Stimulated activated CD8-positive, alpha-beta memory T cell treated with anti-CD3 and anti-CD28 coated beads, Interleukin-7, amount 100 ng/mL, for 1 hour (primary cell): ENCODE data around the gene CCRL2.
"Not testable (repeated sequence)": the region's sequence is repeated elsewhere in the genome, so short reads cannot be mapped to it uniquely, and the experiment has no call there.

Experiments used
- DNase-seq, 2 donors: peaks; one replicate each; pipeline ENCODE4 v3.0.0-alpha.2; 2020; ENCODE audit warnings: low read depth in 2 of 2

Gene CCRL2

DNA sequence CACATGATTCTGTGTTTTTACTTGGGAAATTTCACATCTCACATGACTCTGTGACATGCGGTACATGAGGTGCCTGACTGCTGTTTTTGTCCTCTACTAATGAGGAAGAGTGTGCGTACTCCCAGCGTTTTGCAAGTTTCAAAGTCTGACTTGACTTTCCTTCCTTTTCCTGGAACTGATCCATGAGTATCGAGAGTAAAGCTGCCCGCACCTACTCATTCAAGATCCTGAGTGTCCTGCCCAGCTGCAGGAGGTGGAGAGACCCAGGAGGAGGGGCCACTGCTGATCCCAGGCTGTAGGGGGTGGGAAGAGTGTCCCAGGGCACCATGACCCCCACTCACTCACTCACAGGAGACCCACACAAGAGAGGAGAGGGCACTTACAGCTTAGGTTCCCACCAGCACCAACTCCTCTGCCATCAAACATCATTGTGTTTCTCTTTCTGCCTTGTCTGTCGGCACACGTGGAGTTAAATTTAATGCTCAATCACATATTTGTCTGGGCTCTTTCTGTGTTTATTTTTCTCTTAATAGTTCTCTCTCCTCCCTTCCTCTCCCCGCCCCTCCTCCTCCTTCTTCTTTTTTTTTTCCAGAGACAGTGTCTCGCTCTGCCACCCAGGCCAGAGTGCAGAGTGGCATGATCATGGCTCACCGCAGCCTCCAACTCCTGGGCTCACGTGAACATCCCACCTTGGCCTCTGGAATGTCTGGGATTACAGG lies 1.6 kb upstream of the CCRL2 start:
- DNase-seq: no peak

DNA sequence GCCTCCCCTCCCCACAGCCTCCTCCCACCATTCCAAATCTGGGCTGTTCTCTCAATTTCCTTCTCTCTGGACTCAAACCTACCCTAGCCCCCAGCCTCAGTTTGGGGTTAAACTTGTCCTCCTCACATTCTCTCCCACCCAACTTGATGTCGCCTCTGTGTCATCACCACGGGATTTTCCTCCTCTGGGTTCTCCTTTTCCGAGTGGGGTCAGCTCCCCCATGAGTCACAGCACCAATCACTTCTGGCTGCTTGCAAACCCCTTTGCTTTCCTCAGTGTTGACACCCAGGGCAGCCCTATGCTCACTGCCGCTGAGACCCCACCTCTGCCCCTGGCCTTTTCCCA lies 644 bp upstream of the CCRL2 start:
- DNase-seq: no peak

DNA sequence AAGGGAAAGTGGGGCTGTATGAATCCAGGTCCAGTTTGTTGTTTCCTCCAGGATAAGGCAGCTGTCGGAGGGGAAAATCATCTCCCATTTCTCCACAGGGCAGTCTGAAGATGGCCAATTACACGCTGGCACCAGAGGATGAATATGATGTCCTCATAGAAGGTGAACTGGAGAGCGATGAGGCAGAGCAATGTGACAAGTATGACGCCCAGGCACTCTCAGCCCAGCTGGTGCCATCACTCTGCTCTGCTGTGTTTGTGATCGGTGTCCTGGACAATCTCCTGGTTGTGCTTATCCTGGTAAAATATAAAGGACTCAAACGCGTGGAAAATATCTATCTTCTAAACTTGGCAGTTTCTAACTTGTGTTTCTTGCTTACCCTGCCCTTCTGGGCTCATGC lies 911 bp downstream of the CCRL2 start:
- DNase-seq: no peak

DNA sequence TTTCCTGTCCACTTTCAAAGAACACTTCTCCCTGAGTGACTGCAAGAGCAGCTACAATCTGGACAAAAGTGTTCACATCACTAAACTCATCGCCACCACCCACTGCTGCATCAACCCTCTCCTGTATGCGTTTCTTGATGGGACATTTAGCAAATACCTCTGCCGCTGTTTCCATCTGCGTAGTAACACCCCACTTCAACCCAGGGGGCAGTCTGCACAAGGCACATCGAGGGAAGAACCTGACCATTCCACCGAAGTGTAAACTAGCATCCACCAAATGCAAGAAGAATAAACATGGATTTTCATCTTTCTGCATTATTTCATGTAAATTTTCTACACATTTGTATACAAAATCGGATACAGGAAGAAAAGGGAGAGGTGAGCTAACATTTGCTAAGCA lies 1.8 kb downstream of the CCRL2 start:
- no peak for DNase-seq

DNA sequence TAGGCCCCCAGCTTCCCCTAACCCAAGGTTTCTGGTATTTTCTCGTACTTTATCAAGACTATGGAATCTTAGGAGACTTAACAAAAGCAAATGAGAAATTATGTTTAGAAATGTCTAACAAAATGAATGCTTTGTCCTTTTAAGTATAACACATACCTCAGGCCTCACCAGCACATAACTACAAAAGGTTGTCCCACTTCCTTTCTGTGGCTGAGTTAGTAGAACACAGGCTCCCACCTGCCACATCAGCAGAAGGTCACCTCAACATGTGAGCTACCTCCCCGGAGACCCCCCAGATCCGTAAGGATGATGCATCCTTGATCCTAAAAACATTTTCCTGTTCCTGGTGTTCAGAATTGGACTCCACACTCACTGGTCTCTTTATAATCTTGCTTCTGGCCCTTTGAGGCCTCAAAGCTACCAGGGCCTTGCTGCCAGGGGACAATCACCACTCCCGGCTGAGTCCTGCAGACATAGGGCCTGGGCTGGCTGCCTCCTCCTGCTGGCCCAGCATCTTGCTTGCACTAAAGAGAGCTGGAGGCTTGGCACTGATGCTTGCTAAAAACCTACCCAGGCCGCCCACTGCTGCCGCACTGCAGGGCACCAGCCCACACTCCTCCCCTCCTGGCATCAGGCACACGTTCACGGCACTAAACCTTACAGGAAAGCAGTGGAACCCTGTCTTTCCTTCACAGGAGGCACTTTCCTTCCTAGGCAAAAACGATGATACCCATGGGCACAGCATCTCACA lies 2.9 kb downstream of the CCRL2 start:
- DNase-seq: no peak

DNA sequence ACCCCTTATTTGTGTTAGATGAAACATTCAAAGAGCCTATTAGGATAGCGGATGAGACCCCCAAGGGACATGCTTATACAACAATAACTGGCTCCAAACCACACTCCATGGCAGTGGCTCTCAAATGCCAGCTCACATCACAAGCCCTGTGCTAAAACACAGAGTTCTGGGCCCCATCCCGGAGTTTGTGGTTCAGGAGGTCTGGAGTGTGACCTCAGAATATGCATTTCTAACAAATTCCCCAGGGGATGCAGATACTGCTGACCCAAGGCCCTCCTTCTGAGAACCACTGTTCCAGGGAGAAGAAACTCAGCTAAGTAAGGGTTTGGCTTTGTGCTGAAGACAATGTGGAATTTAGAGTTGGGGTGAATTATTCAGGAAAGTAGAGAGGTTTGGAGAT lies 3.6 kb downstream of the CCRL2 start:
- no peak for DNase-seq

DNA sequence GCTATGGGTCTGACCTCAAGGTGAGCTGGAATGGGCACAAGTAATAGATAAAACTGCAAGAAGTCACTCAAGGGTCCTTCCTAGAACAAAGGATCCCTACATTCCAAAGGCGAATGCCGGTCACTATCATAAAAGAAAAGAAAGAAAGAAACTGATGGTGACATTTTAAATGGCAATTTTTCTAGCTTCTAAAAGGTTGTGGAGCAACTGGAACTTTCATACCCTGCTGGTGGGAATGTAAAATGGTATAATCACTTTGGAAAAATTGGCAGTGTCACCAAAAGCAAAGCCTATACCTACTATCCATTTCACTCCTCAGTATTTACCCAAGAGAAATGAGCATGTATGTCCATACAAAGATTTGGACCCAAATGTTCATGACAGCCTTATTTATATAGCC lies 4.2 kb downstream of the CCRL2 start:
- no peak for DNase-seq

DNA sequence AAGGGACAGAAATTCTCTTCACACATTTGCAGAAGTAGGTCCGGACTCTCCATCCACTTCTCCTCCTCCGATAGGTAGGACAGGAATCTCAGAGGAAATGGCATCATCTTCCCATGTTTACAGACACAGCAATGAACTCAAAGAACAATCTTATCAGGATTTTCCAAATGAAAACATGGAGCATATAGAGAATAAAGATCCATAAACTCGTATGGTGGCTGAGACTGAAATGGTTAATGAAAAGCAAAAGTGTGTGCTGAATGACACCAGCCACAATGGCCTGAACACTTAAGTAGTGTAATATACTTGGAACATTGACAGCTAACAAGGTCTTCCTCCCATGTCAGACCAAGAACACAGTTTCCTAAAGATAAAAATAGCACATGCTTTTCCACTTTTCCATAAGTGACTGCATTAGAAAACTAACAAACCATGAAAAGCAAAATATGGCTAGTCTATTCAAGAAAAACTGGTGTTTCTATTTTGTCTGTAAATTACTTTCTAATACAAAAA lies 5.8 kb downstream of the CCRL2 start:
- no peak for DNase-seq

DNA sequence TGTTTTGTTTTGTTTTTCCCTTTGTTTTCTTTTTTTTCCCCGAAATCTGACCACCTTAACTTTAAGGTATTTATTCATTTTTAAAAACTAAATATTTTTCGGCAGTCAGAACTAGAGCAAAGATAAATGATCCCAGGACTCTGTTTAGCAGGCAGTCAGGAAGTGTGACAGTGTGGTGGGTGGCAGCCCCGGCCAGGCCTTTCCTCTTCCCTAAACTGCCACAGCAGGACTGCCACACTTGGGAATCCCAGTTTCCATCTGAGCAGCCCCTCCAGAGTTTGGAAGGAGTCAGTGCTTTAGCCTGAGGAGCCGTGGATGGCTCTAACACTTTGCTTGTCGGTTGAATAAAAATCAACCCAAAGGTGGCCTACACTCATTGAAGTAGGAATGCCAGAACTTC lies 6.9 kb downstream of the CCRL2 start:
- no peak for DNase-seq

DNA sequence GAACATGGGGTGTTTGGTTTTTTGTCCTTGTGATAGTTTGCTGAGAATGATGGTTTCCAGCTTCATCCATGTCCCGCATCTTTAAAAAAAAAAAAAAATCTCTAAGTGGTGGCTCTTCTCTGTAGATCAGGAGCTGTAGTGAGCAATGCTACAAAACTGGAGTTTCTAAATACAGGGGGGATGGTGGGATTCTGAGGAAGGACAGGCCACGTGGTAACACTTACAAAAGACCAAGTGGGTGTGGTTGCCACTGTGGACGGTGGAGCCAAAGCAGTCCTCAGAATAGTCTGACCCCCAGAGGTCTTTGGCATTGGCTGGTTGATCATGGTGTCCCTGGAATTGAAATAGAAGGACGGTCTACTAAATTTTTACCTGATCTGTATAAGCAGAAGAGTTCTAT lies 7.7 kb downstream of the CCRL2 start:
- no peak for DNase-seq

DNA sequence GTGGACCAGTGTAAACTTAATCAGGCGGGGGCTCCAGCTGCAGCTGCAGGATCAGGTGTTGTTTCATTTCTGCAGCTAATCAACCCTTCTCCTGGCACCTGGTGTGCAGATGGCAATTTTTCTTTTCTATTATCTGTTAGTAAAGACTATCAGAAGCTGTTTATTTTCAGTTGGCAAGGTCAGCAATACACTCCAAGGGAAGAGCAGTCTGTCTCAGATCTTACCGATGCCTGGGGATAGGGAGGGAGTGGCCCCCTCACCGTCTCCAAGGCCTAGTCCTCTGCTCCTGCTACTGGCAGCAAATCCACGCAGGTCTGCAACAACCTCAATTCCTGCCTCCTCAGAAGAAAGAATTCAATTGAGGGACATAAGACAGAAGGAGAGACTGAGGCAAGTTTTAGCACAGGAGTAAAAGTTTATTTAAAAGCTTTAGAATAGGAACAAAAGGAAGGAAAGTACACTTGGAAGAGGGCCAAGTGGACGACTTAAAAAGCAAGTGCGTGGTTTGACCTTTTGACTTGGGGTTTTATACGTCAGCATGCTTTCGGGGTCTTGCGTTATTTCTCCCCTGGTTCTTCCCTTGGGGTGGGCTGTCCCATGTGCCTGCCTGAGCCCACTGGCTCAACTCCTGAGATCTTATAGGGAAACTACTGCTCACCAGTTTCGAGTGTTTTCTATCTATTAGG lies 9.2 kb downstream of the CCRL2 start:
- DNase-seq: no peak

DNA sequence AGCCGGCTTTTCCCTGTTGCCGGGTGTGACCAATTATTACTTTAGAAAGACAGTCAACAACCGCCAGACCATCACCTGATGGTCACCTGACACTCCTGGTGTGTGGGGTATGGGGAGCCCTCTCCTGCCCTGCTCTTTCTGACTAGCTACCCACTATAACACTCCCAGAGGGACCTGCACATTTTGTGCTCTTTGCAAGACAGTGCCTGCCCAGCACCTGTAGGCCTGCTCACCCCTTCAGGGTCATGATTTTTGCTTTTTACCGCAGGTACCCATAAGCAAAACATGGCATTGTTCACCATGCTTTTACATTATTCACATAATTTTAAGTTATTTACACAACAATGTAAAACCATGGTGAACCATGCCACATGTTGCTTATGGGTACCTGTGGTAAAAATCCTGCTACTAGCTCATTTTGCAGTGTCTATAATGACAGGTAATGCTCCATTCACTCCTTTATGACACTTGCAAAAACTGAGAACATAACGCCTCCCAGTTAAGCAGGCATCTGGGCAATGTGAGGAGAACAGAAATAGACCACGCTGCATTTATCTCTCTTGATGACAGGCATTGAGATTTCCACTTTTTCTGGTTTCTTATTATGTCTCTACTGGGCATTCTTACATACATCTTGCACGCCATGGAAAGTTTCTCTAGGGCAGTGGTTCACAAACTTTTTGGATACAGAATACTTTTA lies 9.9 kb downstream of the CCRL2 start:
- DNase-seq: no peak

DNA sequence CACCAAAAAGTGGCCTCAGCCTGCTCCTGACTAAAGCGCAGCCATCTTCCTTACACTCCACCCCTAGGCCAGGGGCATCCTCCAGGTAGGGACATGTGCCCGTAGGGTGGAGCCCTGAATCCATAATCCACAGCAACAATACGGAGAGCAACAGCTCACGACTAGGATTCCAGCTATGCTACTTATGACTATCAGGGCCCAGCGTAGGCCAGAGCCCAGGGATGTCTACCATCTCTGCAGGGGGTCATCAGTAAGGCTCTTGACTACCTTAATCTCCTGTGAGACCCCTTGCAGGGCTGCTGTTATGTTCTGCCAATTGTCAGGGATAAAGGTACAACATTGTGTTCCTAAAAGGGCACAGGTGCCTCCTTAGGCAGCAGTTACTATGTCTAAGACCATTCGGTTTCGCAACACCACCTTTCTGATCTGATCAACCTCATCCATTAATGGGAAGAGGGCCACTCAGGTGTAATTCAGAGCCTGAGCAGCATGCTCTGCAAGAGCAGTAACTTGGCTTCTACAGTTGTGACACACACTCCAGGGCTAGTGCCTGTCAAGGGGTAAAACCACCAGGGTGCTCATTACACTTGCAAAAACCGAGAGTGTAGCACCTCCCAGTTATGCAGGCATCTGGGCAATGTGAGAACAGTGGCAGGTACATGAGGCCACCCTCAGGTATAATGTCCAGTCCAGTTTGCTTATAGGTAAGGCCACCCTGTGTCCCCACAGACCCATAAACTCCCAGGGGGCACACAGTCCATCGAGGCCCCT lies 11.0 kb downstream of the CCRL2 start:
- DNase-seq: no peak

DNA sequence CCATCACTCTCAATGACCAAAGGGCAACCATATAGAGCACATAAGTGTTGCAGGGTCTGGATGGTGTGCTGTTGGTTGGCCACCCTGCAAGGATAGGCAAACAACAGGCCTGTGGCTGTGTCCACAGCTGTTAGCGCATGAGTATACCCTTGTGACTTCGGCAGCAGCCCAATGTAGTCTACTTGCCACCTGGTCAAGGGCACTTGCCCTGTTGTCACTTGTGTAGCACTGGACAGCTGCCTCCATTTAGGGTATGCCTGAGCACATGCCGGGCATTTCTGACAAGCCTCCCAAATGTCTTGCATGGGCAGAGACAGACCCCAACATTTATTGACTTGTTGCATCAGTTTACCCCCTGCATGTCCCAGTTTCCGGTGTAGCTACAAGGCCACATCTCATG lies 12.8 kb downstream of the CCRL2 start:
- no peak for DNase-seq

DNA sequence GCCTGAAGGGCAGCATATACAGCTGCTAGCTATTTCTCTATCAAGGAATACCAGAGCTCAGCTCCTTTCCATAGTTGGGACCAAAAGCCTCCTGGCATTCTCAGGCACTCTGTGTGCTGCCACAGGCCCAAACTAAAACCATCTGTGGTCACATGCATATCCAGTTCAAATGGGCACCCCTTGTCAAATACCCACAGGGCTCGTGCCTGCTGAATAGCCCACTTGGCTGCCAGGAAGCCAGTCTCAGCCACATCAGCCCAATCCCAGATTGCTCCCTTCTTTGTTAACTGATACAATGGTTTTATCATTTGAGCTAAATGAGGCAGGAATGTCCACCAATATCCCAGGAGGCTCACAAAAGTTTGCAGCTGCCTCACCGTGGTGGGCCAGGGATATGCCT lies 13.9 kb downstream of the CCRL2 start:
- no peak for DNase-seq

DNA sequence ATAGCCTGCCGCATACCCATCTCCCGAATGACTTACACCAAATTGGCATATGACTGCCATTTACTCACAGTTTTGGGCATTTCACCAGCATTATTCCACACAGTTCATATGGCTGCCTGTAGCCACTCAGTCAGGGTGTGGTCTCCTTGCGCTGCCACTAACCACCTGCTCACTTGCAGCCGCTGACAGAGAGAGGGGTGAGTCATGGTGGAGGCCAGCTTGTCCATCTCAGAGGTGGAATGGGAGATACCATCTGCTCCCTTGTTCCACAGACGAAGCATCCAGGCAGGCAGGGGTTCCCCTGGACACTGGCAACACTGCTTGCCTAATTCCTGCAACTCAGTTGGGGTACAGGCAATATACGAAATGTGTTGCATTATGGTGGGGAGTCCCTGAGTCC lies 15.6 kb downstream of the CCRL2 start:
- DNase-seq: no peak

DNA sequence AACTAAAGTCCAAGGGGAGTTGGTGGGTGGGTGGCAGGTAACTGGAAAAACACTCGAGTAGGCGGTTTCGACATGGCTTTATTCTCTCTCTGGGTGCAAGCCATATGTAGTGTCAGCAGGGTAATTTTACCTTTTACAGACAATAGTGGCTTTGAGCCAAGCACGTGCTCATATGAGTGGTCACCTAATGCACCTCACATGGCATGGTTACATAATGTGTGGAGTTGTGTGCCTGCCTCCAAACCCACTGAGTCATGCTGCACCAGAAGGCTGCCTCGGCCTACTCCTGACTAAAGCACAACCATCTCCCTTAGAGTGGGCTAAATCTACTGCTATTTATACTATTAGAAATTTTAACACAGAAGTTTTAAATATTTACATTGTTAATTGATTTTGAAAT lies 16.5 kb downstream of the CCRL2 start:
- no peak for DNase-seq

DNA sequence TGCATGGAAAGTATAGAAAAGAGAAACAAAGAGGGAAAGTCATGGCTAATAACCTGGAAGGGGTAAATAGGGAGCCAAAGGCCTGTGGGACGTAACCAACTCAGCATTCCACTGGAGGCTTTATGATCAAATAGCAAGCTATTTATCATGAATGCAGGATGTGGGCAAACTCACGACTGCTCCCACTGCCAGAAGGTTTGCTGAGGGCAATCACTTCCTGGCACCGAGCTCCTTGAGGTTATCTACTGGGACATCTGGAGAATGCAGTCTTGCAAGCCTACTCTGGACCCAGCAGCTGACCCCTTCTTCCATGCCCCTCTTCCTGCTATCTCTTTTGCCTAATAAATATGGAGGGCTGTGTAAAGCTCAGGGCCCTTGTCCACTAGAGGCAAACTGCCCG lies 19.4 kb downstream of the CCRL2 start:
- not testable (repeated sequence) for DNase-seq

DNA sequence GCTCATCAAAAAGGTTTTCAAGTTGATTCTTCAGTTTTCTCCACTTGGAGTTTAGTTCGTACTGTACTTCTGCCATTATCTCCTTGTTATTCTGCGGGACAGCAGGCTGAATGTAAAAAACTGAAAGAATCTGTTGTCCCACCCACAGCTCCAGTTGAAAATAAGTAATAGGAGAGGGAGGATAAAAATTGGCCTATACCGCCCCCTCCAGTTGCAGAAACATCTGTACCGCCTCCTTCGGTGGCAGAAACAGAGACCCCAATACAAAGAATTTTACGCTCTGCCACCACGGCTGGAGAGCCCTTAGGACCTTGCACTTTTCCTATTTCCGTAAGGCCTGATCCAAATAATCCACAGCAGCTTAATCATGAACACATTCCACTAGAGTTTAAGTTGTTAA lies 20.3 kb downstream of the CCRL2 start:
- not testable (repeated sequence) for DNase-seq

DNA sequence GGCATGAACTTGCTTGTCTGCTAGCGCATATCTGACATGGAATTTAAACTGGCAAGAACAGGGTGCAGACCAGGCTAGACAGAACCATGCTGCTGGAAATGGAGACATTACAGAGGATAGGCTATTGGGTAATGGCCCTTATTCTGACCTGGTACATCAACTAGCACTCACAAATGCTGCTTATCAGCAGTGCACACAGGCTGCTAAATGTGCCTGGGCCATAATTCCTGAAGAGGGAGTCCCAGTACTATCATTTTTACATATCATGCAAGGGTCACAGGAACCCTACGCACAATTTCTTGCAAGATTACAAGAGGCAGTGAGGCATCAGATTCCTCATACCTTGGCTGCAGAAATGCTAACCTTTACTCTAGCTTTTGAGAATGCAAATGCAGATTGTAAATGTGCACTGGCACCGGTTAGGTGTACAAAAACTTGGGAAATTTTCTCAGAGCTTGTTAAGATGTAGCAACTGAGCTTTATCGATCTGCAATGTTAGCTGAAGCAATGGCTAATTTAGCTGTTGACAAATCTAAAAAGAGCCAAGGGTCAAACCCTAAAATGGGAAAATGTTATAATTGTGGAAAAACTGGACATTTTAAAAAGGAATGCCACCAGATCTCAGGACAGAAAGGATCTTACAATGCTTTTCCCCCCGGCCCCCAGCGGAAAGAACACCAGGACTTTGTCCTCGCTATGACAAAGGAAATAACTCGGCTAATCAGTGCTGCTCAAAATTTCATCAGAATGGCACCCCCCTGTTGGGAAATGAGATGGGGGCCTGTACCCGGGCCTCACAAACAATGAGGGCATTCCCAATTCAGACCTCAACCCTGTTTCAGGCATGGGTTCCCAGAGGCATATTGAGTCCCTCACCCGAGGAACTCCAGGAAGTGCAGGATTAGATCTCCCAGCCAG lies 21.1 kb downstream of the CCRL2 start:
- DNase-seq: no peak
